Cardiac fibroblast (primary cell): Measurements from ENCODE around the gene SMS.

Source experiments
- DNase-seq, 2 donors: peaks; one replicate each; pipeline versions ENCODE4 v3.0.0 to v3.0.0-alpha.2; 2010; ENCODE audit warnings: low read depth in 2 of 2
- H3K4me3 ChIP-seq, 2 donors: replicated peaks in 1 of 2; 1 replicate in 1 of 2; 2 replicates in 1 of 2; pipeline ENCODE4 v1.5.1; 2011; ENCODE audit warnings: low read depth in 2 of 2, low read length in 2 of 2, mild to moderate bottlenecking in 2 of 2, moderate library complexity in 1 of 2
- CTCF ChIP-seq: IDR thresholded peaks from one replicate; pipeline ENCODE4 v1.5.1; 2011; ENCODE audit warnings: low read depth, mild to moderate bottlenecking, low read length, inconsistent platforms

SMS gene

GRCh38 chrX:21958187-21958586 lies 17.7 kb downstream of the SMS start:
- H3K4me3 ChIP-seq, result no peak overlapping the region
- DNase-seq, result no peak
- TF ChIP-seq CTCF, result no peak

- H3K4me3 ChIP-seq, result no peak overlapping the region
- TF ChIP-seq CTCF, result no peak
- peak in 1 of 2 donors; percentile 36 for DNase-seq
These were observed 18.4 kb downstream of the SMS start for GRCh38 chrX:21958916-21959315.

GRCh38 chrX:21959362-21960051 lies 19.0 kb downstream of the SMS start:
- no peak for DNase-seq
- H3K4me3 ChIP-seq, result no peak overlapping the region
- TF ChIP-seq CTCF, result no peak

- no peak for TF ChIP-seq CTCF
- H3K4me3 ChIP-seq, result no peak overlapping the region
- no peak for DNase-seq
These were observed 20.3 kb downstream of the SMS start for GRCh38 chrX:21960569-21961541.

GRCh38 chrX:21962361-21962760 lies 21.9 kb downstream of the SMS start:
- TF ChIP-seq CTCF, result no peak
- H3K4me3 ChIP-seq, result no peak overlapping the region
- DNase-seq, result no peak

- peak in 1 of 2 donors; percentile 10 for DNase-seq
- no peak overlapping the region for H3K4me3 ChIP-seq
- no peak for TF ChIP-seq CTCF
These were observed 22.8 kb downstream of the SMS start for GRCh38 chrX:21963269-21963668.
